ENCODE results near the gene CRKL.
A peak's percentile ranks its signal among the peaks of the same experiment; 100 is the strongest.

CRKL gene

DNA sequence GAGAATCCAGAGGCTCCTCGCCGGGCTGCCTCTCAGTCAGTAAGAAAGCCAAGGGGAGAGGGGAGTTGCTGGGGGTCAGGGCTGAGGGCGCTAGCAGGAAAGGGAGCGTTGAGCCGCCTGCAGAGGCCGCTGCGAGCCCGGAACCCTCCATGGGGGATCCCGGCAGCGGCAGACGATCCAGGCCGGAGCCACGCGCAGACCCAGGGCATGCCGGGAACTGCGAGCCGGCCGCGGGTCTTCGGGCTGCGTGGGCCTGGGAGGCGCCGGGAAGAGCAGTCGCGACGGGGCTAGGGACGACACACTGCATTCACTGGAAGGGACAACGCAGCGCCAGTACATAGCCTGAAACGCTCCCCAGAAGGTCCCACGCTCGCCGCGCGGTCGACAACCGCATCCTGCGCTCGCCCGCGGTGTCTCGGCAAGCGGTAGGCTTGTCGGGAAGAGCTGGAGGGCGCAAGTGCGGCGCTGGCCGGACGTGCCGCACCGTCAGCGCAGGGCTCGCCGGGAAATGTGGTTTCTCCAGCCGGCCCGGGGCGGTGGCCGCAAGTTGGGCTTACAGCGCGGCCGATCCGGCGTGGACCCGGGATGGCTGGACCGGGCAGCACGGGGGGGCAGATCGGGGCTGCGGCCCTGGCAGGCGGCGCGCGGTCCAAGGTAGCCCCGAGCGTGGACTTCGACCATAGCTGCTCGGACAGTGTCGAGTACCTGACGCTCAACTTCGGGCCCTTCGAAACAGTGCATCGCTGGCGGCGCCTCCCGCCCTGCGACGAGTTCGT is 64.8 kb downstream of the CRKL start, which contains the start of gene LZTR1:
LZTR1 (plus strand) TSS at position 511 of the 776 bp plus-strand sequence; CDS start at position 586, 75 bp downstream.
- peak; percentile 65 to 66 for DNase-seq (ENCODE audit: low read depth in 2 of 2)

DNA sequence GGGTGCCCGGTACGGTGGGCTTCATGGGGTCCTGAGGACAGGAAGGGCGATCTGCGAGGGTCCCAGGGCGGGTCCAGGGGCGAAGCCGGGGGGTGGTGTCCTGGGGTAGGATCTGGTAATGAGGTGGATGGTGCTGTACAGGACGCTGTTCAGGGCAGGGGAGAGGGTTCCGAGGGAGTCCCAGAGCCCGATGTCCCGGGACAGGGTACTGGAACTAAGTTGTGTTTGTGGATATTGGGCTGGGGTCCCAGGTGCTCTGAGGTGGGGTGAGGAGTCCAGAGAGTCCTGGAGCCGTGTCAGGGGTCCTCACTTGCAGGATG is 65.3 kb downstream of the CRKL start:
- DNase-seq (ENCODE audit: low read depth in 2 of 2) = no peak

- DNase-seq (ENCODE audit: low read depth in 2 of 2) = no peak
Observed at GRCh38 chr22:20983081-20983771, 66.0 kb downstream of the CRKL start.

GRCh38 chr22:20985720-20986119 is 68.5 kb downstream of the CRKL start:
- DNase-seq (ENCODE audit: low read depth in 2 of 2) = no peak

DNA sequence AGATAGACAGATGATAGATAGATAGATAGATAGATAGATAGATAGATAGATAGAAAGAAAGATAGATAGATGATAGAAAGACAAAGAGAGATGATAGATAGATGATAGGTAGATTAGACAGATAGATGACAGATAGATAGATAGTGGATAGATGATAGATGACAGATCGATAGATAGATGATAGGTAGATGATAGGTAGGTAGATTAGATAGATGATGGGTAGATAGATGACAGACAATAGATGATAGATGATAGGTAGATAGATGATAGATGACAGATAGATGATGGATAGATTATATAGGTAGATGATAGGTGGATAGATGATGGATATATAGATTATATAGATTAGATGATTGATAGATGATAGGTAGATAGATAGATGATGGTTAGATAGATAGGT is 69.2 kb downstream of the CRKL start:
- DNase-seq (ENCODE audit: low read depth in 2 of 2) = no peak

DNA sequence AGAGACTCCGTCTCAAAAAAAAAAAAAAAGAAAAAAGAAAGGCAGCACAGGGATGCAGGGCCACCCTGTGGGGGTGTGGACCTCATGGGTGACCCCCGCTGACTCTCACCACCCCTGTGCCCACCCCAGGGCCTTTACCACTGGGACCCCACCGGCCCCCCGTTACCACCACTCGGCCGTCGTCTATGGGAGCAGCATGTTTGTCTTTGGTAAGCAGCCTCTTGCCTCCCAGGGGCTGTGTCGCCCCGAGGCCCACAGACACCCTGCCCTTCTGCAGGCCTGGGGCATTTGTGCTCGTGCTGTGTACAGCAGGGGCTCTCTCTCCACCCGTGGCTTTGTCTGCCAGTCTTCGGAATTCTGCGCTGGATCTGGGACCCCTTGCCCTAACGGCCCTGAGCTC is 70.2 kb downstream of the CRKL start:
- no peak for DNase-seq (ENCODE audit: low read depth in 2 of 2)

- DNase-seq (ENCODE audit: low read depth in 2 of 2) = no peak
Observed at GRCh38 chr22:20988573-20989322, 71.5 kb downstream of the CRKL start.

GRCh38 chr22:20989323-20990138 is 72.3 kb downstream of the CRKL start:
- no peak for DNase-seq (ENCODE audit: low read depth in 2 of 2)

GRCh38 chr22:20990184-20991180 is 73.3 kb downstream of the CRKL start:
- no peak for DNase-seq (ENCODE audit: low read depth in 2 of 2)

DNA sequence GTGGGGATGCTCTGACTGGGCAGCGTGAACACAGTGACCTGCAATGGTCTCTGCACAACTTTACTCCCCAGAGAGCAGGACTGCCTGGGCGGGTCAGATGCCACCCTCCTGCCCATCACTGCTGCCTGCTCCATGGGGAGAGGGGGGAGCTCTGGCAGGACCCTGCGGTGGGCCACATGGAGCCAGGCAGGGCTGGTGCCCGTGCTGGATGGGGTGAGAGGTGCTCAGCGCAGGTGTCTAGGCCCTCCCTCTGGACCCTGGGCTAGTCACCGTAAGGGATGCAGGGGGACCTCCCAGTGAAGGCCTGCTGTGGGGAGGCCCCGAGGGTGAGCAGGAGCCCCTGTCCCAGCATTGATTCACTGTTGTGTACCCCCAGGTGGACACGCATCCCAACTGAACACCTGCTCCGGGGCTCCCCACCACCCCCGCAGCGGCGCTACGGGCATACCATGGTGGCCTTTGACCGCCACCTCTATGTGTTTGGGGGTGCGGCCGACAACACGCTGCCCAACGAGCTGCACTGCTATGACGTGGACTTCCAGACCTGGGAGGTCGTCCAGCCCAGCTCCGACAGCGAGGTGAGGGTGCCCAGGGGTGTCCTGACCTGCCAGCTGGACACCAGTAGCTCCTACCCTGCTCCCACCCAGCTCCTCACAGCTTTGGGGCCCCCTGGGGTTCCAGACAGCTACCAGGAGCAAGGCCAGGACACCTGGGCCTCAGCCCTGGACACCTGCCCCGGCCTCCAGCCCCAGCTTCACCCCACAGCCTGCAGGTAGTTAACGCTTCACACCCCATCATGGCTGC is 74.2 kb downstream of the CRKL start:
- no peak for DNase-seq (ENCODE audit: low read depth in 2 of 2)

DNA sequence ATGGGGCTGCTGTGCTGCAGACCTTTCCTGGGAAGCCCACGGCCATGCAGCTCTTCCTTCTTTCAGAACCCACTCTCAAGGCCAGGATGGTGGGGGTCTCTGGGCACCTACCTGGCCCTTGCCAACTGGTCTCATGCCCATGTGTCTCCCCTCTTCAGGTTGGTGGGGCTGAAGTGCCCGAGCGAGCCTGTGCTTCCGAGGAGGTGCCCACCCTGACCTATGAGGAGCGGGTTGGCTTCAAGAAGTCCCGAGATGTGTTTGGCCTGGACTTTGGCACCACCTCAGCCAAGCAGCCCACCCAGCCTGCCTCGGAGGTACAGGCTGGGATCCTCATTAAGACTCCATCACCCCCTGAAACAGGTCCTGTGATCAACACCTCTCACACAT is 74.8 kb downstream of the CRKL start:
- no peak for DNase-seq (ENCODE audit: low read depth in 2 of 2)

DNA sequence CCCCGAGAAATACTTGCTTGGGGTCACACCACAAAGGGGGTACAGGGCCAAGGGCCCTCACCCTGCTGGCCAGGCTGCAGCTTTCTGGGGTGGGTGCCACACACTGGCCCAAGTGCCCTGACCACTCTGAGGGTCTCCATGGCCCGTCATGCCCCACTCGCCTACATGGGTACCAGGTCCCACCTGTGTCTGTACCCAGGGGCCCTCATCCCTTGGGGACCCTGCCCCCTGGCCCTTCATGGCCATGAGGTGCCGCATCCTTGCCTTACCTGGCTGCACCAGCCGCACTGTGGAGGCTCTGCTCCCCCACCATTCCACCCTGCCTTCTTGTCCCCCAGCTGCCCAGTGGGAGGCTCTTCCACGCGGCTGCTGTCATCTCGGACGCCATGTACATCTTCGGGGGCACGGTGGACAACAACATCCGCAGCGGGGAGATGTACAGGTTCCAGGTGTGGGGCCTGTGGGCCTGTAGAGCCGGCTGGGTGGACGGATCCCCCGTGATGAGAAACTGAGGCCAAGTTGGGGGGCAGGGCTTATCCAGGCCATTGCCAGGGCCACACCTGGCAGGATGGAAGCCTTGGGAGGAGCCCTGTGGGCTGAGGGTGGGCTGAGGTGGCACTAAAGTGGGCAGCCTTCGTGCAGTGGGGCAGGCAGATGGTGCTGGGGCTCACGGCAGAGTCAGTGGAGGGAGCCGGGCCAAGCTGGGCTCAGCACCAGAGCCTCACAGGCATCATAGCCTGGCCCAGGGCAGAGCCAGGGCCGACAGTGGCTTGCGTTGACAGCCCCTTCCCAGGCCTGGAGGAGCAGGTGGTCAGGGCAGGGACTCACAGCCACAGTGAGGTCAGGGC is 75.5 kb downstream of the CRKL start:
- DNase-seq (ENCODE audit: low read depth in 2 of 2) = no peak

DNA sequence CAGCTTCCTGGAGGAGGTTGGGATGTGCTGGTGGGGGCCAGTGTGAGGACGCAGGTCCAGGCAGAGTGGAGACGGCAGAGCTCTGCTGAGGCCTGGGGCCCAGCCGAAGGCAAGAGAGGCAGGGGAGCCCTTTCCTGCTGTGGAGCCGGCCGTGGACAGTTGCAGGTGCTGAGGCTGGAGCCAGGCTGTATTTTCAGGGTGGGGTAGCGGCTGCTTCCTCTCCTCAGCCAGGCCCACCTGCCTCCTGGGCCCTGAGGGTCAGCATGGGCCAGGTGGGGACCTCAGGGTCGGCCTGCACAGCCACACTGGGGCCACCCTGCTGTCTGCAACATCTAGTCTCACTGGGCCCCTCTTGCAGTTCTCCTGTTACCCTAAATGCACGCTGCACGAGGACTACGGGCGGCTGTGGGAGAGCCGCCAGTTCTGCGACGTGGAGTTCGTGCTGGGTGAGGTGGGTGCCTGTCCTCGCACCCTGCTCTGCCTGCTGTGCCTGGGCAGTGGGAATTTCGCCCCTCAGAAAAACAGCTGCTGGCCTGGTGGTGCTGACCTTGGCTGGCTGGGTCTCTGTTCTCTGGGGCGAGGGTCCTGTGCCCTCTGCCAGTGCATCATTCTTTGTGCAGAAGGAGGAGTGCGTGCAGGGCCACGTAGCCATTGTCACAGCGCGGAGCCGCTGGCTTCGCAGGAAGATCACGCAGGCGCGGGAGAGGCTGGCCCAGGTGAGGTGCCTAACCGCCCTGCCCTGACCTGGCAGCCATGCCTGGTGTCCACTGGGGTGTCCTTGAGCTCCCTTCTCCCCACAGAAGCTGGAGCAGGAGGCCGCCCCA is 76.3 kb downstream of the CRKL start:
- DNase-seq (ENCODE audit: low read depth in 2 of 2) = no peak

GRCh38 chr22:20994128-20994901 is 77.1 kb downstream of the CRKL start:
- DNase-seq (ENCODE audit: low read depth in 2 of 2) = no peak

DNA sequence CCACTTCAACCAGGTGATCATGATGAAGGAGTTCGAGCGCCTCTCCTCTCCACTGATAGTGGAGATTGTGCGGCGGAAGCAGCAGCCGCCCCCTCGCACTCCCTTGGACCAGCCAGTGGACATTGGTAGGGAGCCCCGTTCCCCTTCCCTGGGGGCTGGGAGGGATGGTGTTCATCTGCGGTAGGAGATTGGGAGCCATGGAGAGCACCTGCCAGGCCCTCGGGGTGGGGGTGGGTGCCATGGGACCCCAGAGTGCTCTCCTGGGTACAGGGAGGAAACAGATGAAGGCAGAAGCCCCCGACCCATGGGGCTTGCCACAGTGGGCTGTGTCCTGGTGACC is 77.7 kb downstream of the CRKL start:
- DNase-seq (ENCODE audit: low read depth in 2 of 2) = no peak

GRCh38 chr22:20995329-20996030 is 78.3 kb downstream of the CRKL start:
- no peak for DNase-seq (ENCODE audit: low read depth in 2 of 2)

DNA sequence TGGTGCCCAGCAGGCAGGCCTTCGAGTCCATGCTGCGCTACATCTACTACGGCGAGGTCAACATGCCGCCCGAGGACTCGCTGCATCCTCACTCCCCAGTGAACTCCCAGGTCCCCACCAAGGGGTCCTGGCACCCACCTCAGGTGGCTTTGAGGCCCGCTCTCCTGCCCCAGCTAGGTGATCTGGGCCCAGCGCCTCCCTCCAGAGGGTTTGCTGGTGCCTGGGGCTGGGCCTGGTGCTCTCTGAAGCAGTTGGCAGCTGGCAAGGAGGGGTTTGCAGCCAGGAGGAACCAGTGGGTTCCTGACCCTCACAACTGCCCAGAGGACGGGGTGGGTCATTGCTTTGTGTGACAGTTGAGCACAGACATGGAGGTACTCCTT is 78.8 kb downstream of the CRKL start:
- no peak for DNase-seq (ENCODE audit: low read depth in 2 of 2)

All from stimulated activated CD8-positive, alpha-beta memory T cell treated with anti-CD3 and anti-CD28 coated beads, Interleukin-15, amount 100 ng/mL, for 48 hours (primary cell).